GM12878 (cell line): ENCODE results near the gene ABCC4. TPM values are rescaled to one million over a fixed set of nuclear protein-coding genes. Genes with fewer than 3 reads are reported as not detected.

ENCODE experiments used
- ATAC-seq: fragments of 200-7000 bp; cut with Tn5 transposase; 3 replicates; pipeline ENCODE4 v1.9.1; 2020; ENCODE audit warnings: mild to moderate bottlenecking, moderate library complexity
- BruUV-seq: library from RNA; stranded (reverse); fragments of 400-500 nt; replicated peaks from 2 replicates; lab custom pipeline; 2021; lab: Mats Ljungman, UMichigan
- CTCF ChIA-PET: fragments of 300-600 bp; sonication (Branson Sonifier 250); formaldehyde crosslinking; extraction: SDS; loops from one replicate; lab custom pipeline; 2021; ENCODE audit warnings: inconsistent platforms; lab: Yijun Ruan, JAX
- POLR2A ChIA-PET: fragments of 350-600 bp; formaldehyde crosslinking; extraction: SDS; loops from one replicate; lab custom pipeline; 2021; ENCODE audit warnings: inconsistent platforms; lab: Charles Lee
- RAD21 ChIA-PET: fragments of 300-600 bp; sonication (Branson Sonifier 250); formaldehyde crosslinking; loops from one replicate; lab custom pipeline; 2023; ENCODE audit warnings: antibody characterized with exemption; ENCODE audit not compliant: unreplicated experiment; lab: Charles Lee
- SMC1A ChIA-PET: fragments of 300-600 bp; sonication (Branson Sonifier 250); formaldehyde crosslinking; loops from one replicate; lab custom pipeline; 2023; ENCODE audit not compliant: unreplicated experiment, uncharacterized antibody; lab: Charles Lee
- DNase-seq: peaks from one replicate; pipeline ENCODE4 v3.0.0-alpha.2; 2011; ENCODE audit warnings: low read depth, low spot score
- FAIRE-seq: peaks from 3 replicates; lab custom pipeline; 2011; peaks lifted over from hg19 to GRCh38; lab: Jason Lieb, UNC
- H2AFZ ChIP-seq: 2 replicates; pipeline ENCODE4 v1.6.0; 2011; ENCODE audit warnings: low read depth, low read length, control low read depth; ENCODE audit not compliant: control insufficient read depth
- H3K27ac ChIP-seq: 2 replicates; pipeline ENCODE4 v1.5.1; 2011; ENCODE audit warnings: control low read depth; ENCODE audit not compliant: control insufficient read depth, insufficient read depth
- H3K27me3 ChIP-seq, 2 experiments: replicated peaks in 1 of 2; 2 replicates each; pipeline versions ENCODE4 v1.6.0 to v1.6.1; 2011; ENCODE audit warnings: low read length in 1 of 2; ENCODE audit not compliant: control insufficient read depth in 2 of 2, insufficient read depth in 2 of 2
- H3K36me3 ChIP-seq, 2 experiments: 2 replicates each; pipeline ENCODE4 v1.5.1; 2011; ENCODE audit warnings: low read length in 1 of 2; ENCODE audit not compliant: control insufficient read depth in 2 of 2, insufficient read depth in 2 of 2
- H3K4me1 ChIP-seq: 2 replicates; pipeline ENCODE4 v1.6.1; 2011; ENCODE audit warnings: mild to moderate bottlenecking, low read length, moderate library complexity, mixed read lengths; ENCODE audit not compliant: control insufficient read depth, insufficient read depth
- H3K4me2 ChIP-seq: 2 replicates; pipeline ENCODE4 v1.6.0; 2011; ENCODE audit warnings: control low read depth; ENCODE audit not compliant: control insufficient read depth, insufficient read depth
- H3K4me3 ChIP-seq: fragments of 200-600 bp; sonication (generic); 2 replicates; pipeline ENCODE4 v1.5.1; 2016
- H3K79me2 ChIP-seq: 2 replicates; pipeline ENCODE4 v1.6.0; 2011; ENCODE audit warnings: low read length; ENCODE audit not compliant: control insufficient read depth, insufficient read depth
- H3K9ac ChIP-seq: 2 replicates; pipeline ENCODE4 v1.8.0; 2011; ENCODE audit warnings: low read length, control low read depth, mixed read lengths; ENCODE audit not compliant: control insufficient read depth, insufficient read depth
- H3K9me3 ChIP-seq: replicated peaks from 3 replicates; pipeline ENCODE4 v1.5.1; 2011; ENCODE audit warnings: mild to moderate bottlenecking, low read length; ENCODE audit not compliant: control insufficient read depth, insufficient read depth
- H4K20me1 ChIP-seq: 2 replicates; pipeline ENCODE4 v1.6.0; 2011; ENCODE audit not compliant: control insufficient read depth, insufficient read depth
- ASH2L ChIP-seq: fragments of 300-600, 200-600 bp; sonication (generic); IDR thresholded peaks from 2 replicates; pipeline ENCODE4 v1.6.1; 2017; ENCODE audit warnings: low read depth, mild to moderate bottlenecking, borderline replicate concordance
- MAX ChIP-seq: IDR thresholded peaks from 2 replicates; pipeline ENCODE4 v1.6.1; 2012; ENCODE audit warnings: low read depth, low read length, improper control_type of control experiment
- NRF1 ChIP-seq: conservative IDR thresholded peaks from 2 replicates; pipeline ENCODE4 v1.6.1; 2011; ENCODE audit warnings: mild to moderate bottlenecking, low read depth, low read length, improper control_type of control experiment
- PBX3 ChIP-seq: IDR thresholded peaks from 2 replicates; pipeline ENCODE4 v1.6.1; 2011; ENCODE audit warnings: mild to moderate bottlenecking, low read depth, low read length, moderate library complexity; ENCODE audit not compliant: insufficient replicate concordance
- WGBS: methylation state at CpG from one replicate; pipeline ENCODE4 v1.1.6; 2016; ENCODE audit warnings: low lambda C conversion rate; ENCODE audit not compliant: insufficient replicate concordance, insufficient coverage; ENCODE audit errors: missing lambda C conversion rate; 5-methylcytosine and 5-hydroxymethylcytosine counted together
- in situ Hi-C: fragments of 300-500 bp; cut with MboI; formaldehyde crosslinking; loops from 9 replicates; pipeline ENCODE4 v1.14.3; 2018; ENCODE audit warnings: mixed read lengths
- intact Hi-C: fragments of 100-400 bp; cut with micrococcal nuclease; formaldehyde crosslinking; loops from one replicate; pipeline ENCODE4 v1.14.2; 2022; ENCODE audit not compliant: unreplicated experiment
- polyA plus RNA-seq, 11 experiments: library from polyadenylated mRNA; depleted of rRNA in 4 of 11; unstranded in 6 of 11; stranded (reverse) in 5 of 11; fragments of >200 nt; fragmentation: Nextera tagmentation in 4 of 11; fragmentation: Illumina TruSeq in 1 of 11; extraction: Ambion mirVana in 4 of 11; extraction: Trizol in 1 of 11; gene quantifications; 1 replicate in 1 of 11; 2 replicates in 10 of 11; pipeline versions ENCODE4 v1.2.1 to v1.2.3, GENCODE V29; 2011 to 2016; ENCODE audit warnings: inconsistent platforms in 2 of 11, missing spikeins in 2 of 11, low read depth in 1 of 11
- total RNA-seq, 4 experiments: library from RNA; depleted of rRNA in 3 of 4; stranded (reverse); fragments of >200 nt in 3 of 4; fragmentation: Illumina TruSeq in 1 of 4; extraction: Trizol in 1 of 4; gene quantifications; 2 replicates each; pipeline versions ENCODE4 v1.2.1 to v1.2.3, GENCODE V29; 2013 to 2021

ABCC4 gene
- total and polyA plus RNA-seq, 10 of the 15 experiments (the other 5 are each of a cell fraction or from before 2014, with no cell fraction given) = 7.2 to 44.4 (median 24.1) TPM

GRCh38 chr13:95235974-95236373 lies 65.3 kb downstream of the ABCC4 start:
- Histone ChIP-seq H3K36me3 (peaks cover 3 to 20% of the 10 kb centered on the region in 2 experiments; a peak in 3 of 4 replicates), H3K79me2 (peaks cover 22% of the 10 kb centered on the region), H3K27me3 (no peaks in the 10 kb centered on the region), H3K4me3 (no peak overlapping the region), H3K9me3 (no peaks in the 10 kb centered on the region), H3K4me2 (no peak overlapping the region), H2AFZ (no peak overlapping the region), H3K4me1 (peaks cover 39% of the 10 kb centered on the region), H3K27ac (no peak overlapping the region; the same call in 1 of the 2 replicates), H4K20me1 (no peaks in the 10 kb centered on the region), H3K9ac (no peak overlapping the region)
- no peak for TF ChIP-seq ASH2L
- TF ChIP-seq NRF1 = no peak
- no peak for TF ChIP-seq MAX
- TF ChIP-seq PBX3 = no peak
- ChIA-PET CTCF (interaction anchor here (1.0 to 2.0 kb wide), 8 partner anchors 10 to 78 kb away, joined by 3 to 10 read pairs (median 4); no protein-coding TSS in a partner anchor), POLR2A (interaction anchor here (0.9 to 1.7 kb wide), 5 partner anchors 9 to 65 kb away, joined by 3 to 8 read pairs (median 4); no protein-coding TSS in a partner anchor), SMC1A (interaction anchor here (0.6 to 3.0 kb wide), 9 partner anchors 10 to 152 kb away, joined by 3 to 21 read pairs (median 4); no protein-coding TSS in a partner anchor), RAD21 (interaction anchor here (1.0 to 1.3 kb wide), 5 partner anchors 8 to 145 kb away, joined by 3 to 4 read pairs (median 3); no protein-coding TSS in a partner anchor)
- BruUV-seq = no TSS peak
- 38% methylated on average over 7 of the region's 7 CpGs for WGBS
- DNase-seq (no peak), ATAC-seq (no peak), FAIRE-seq (no peak)
- in situ Hi-C loops = no loop called here
- intact Hi-C loops = no loop called here
